Thyroid gland (tissue), 4 donors: ENCODE results near the gene NHSL1. TPM values are rescaled to one million over a fixed set of nuclear protein-coding genes. Genes with fewer than 3 reads are reported as not detected.

Experiments
- DNase-seq, 2 donors: peaks; one replicate each; pipeline ENCODE4 v3.0.0-alpha.2; 2019
- H3K27ac ChIP-seq, 3 donors: fragments of 200-600 bp; sonication (generic); 1 replicate in 2 of 3; 2 replicates in 1 of 3; pipeline ENCODE4 v1.5.1; 2016 to 2019; ENCODE audit warnings: mild to moderate bottlenecking in 1 of 3, moderate library complexity in 1 of 3
- H3K27me3 ChIP-seq: fragments of 200-600 bp; sonication (generic); one replicate; pipeline ENCODE4 v1.5.1; 2019
- H3K36me3 ChIP-seq, 2 donors: fragments of 200-600 bp; sonication (generic); one replicate each; pipeline ENCODE4 v1.5.1; 2016 to 2019
- H3K4me1 ChIP-seq, 2 donors: fragments of 200-600 bp; sonication (generic); one replicate each; pipeline ENCODE4 v1.5.1; 2017 to 2019
- H3K4me3 ChIP-seq, 3 donors: fragments of 200-600 bp; sonication (generic); replicated peaks in 1 of 3; 1 replicate in 2 of 3; 2 replicates in 1 of 3; pipeline ENCODE4 v1.5.1; 2016; ENCODE audit warnings: mild to moderate bottlenecking in 1 of 3
- H3K9me3 ChIP-seq: fragments of 200-600 bp; sonication (generic); one replicate; pipeline ENCODE4 v1.5.1; 2017
- CTCF ChIP-seq, 6 experiments: fragments of 200-600 bp in 3 of 6; fragments of 450-650 bp in 3 of 6; sonication (generic) in 3 of 6; IDR thresholded peaks; one replicate each; pipeline ENCODE4 v1.5.1; 2016 to 2019; ENCODE audit warnings: antibody characterized with exemption in 6 of 6, mild to moderate bottlenecking in 2 of 6, inconsistent platforms in 1 of 6, moderate library complexity in 1 of 6
- POLR2A ChIP-seq, 2 donors: fragments of 450-650 bp; IDR thresholded peaks; one replicate each; pipeline ENCODE4 v1.6.1; 2017; ENCODE audit warnings: antibody characterized with exemption in 2 of 2, mild to moderate bottlenecking in 2 of 2, moderate library complexity in 1 of 2
- WGBS, 2 donors: methylation state at CpG; one replicate each; pipeline ENCODE4 v1.1.5; 2017; 5-methylcytosine and 5-hydroxymethylcytosine counted together
- intact Hi-C: fragments of 100-400 bp; cut with DNase I; formaldehyde crosslinking; loops from one replicate; pipeline ENCODE4 v1.15.1; 2023
- total RNA-seq, 4 donors: library from RNA; depleted of rRNA; stranded (reverse); fragments of >200 nt; gene quantifications; one replicate each; pipeline ENCODE4 v1.2.3, GENCODE V29; 2016

NHSL1 gene
- total RNA-seq, 4 donors from 2014 or later: 5.0 to 13.9 (median 8.6) TPM

DNA sequence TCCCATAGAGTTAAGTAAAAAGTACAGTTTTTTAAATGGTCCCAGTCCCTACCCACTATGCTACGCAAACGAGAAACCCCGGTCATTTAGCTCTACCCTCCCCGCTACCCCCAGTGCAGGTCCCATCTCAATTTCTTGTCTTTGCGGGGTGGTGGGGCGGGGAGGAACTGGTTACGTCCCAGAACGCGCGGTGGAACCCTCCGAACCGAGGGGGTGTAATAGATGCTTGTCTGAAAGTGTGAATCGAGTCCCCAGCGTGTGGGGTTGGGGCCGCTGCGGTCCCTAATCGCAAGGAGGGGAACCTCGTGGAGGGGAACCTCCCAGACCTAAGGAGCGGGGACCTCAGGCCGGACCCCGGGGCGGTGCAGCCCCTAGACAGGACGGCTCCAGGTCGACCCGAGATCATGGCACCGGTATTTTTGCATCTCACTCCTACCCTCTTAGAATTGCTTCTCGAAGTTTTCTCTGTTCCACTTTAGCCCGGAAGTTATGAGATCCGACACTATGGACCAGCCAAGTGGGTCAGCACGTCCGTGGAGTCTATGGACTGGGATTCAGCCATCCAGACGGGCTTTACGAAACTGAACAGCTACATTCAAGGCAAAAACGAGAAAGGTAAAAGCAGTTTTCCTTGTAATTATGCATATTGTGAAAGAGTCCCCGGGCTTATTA lies 94.5 kb downstream of the NHSL1 start:
- Histone ChIP-seq H3K4me1 (peaks cover 5 to 10% of the 10 kb centered on the region in 2 donors), H3K36me3 (peaks cover 31 to 37% of the 10 kb centered on the region in 2 donors), H3K27ac (peak overlapping the region; percentile 84 to 94 (median 85)), H3K9me3 (no peaks in the 10 kb centered on the region), H3K27me3 (no peaks in the 10 kb centered on the region), H3K4me3 (peak overlapping the region; percentile 14 to 56 (median 41))
- peak; percentile 18 to 42 for DNase-seq
- 5% methylated on average over 34 to 35 of the region's 35 CpGs for WGBS, 2 donors
- TF ChIP-seq CTCF (IDR thresholded peaks at IDR 0.05): no peak
- TF ChIP-seq POLR2A (IDR thresholded peaks at IDR 0.05): no peak
- intact Hi-C loops: loop anchor here (5.0 kb wide), 1 partner anchor 288 kb away; no protein-coding TSS in a partner anchor

GRCh38 chr6:138403801-138404665 lies 95.3 kb downstream of the NHSL1 start, which contains the start of gene HEBP2:
HEBP2 (plus strand) TSS chr6:138404223; CDS start chr6:138404496, 273 bp downstream.
- peak within 1 kb of the TSS; percentile 56 to 80 (median 71) for H3K4me3 ChIP-seq
- intact Hi-C loops: loop anchor here (5.0 kb wide), 1 partner anchor 287 kb away; no protein-coding TSS in a partner anchor

DNA sequence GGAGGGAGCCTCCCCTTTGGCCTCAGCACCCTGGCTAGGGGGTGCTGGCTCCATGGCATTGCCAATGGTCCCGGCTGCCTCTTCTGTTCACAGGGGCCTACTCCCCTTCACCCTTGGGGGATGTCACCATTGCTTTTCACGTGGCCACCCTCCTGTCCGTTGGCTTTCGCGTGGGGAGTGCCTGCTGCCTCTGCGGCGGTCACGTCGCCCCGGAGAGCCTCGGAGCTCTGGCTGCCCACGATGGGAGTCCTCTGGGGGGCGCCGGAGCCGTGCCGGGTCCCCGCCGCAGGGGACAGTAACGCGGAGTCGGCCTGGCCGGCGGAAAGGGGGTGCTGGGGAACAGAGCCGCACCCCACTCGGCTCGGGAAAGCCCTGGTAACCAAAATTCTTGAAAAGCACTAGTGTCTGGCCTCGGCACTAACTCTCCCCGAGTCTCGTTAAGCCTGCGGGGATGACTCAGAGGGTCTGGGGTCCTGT lies 95.9 kb downstream of the NHSL1 start:
- peak overlapping the region; percentile 84 to 94 (median 85) for H3K27ac ChIP-seq
- TF ChIP-seq CTCF (IDR thresholded peaks at IDR 0.05): peak in 1 of 6 experiments; percentile 18
- no peak for TF ChIP-seq POLR2A (IDR thresholded peaks at IDR 0.05)
- H3K9me3 ChIP-seq: no peaks in the 10 kb centered on the region
- H3K4me1 ChIP-seq: peaks cover 5 to 10% of the 10 kb centered on the region in 2 donors
- H3K27me3 ChIP-seq: no peaks in the 10 kb centered on the region
- DNase-seq: peak; percentile 34 to 44
- intact Hi-C loops: loop anchor here (5.0 kb wide), 1 partner anchor 286 kb away; no protein-coding TSS in a partner anchor
- WGBS, 2 donors: 0 to 1% methylated on average over 10 to 28 of the region's 30 CpGs
- H3K36me3 ChIP-seq: peaks cover 19 to 24% of the 10 kb centered on the region in 2 donors
- H3K4me3 ChIP-seq: peak overlapping the region; percentile 56 to 80 (median 71)

More at GRCh38 chr6:138403801-138404665, 95.3 kb downstream of the NHSL1 start, which contains the start of gene HEBP2:
- WGBS, 2 donors: 0% methylated on average over 11 to 23 of the region's 92 CpGs
- no peaks in the 10 kb centered on the region for H3K27me3 ChIP-seq
- peaks cover 23 to 30% of the 10 kb centered on the region in 2 donors for H3K36me3 ChIP-seq
- peak within 1 kb of the TSS; percentile 84 to 94 (median 85) for H3K27ac ChIP-seq
- TF ChIP-seq POLR2A (IDR thresholded peaks at IDR 0.05) (peak in 1 of 2 donors; percentile 94), CTCF (IDR thresholded peaks at IDR 0.05) (peak in 5 of 6 experiments; percentile 14 to 81 (median 54))
- H3K4me1 ChIP-seq: peaks cover 5 to 10% of the 10 kb centered on the region in 2 donors
- no peaks in the 10 kb centered on the region for H3K9me3 ChIP-seq
- peak; percentile 99 for DNase-seq

DNA sequence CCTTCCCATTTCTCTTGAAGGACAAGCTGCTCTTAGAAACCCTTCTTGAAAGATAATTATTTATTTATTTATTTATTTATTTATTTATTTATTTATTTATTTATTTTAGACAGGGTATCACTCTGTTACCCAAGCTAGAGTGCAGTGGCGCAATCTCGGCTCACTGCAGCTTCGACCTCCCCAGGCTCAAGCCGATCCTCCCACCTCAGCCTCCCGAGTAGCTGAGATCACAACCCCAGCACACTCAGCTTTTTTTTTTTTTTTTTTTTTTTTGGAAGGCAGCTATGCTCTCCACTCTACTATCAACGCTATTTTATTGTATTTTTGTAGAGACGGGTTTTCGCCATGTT lies 96.5 kb downstream of the NHSL1 start:
- WGBS, 2 donors: 89 to 96% methylated on average over 8 of the region's 8 CpGs
- Histone ChIP-seq H3K27me3 (no peaks in the 10 kb centered on the region), H3K4me3 (peak overlapping the region in 1 of 3 donors; percentile 56), H3K4me1 (peaks cover 5 to 10% of the 10 kb centered on the region in 2 donors), H3K27ac (no peak overlapping the region), H3K36me3 (peaks cover 13 to 21% of the 10 kb centered on the region in 2 donors), H3K9me3 (no peaks in the 10 kb centered on the region)
- no peak for TF ChIP-seq POLR2A (IDR thresholded peaks at IDR 0.05)
- TF ChIP-seq CTCF (IDR thresholded peaks at IDR 0.05): no peak
- intact Hi-C loops: loop anchor here (5.0 kb wide), 1 partner anchor 286 kb away; no protein-coding TSS in a partner anchor
- DNase-seq: peak in 1 of 2 donors; percentile 16
